Ovary (tissue), 9 donors: ENCODE data around the gene SPATA12. TPM values are rescaled to one million over a fixed set of nuclear protein-coding genes. Genes with fewer than 3 reads are reported as not detected.
A peak's percentile ranks its signal among the peaks of the same experiment; 100 is the strongest.

ENCODE experiments used
- DNase-seq, 5 donors: peaks; one replicate each; pipeline ENCODE4 v3.0.0-alpha.2; 2019 to 2020
- H3K27ac ChIP-seq, 2 donors: fragments of 200-600 bp; one replicate each; pipeline versions ENCODE4 v1.5.1 to v1.8.0; 2019 to 2022
- H3K27me3 ChIP-seq: fragments of 200-600 bp; one replicate; pipeline ENCODE4 v1.8.0; 2022
- H3K36me3 ChIP-seq: fragments of 200-600 bp; sonication (generic); one replicate; pipeline ENCODE4 v1.5.1; 2019
- H3K4me1 ChIP-seq: one replicate; pipeline ENCODE4 v1.8.1; 2013; ENCODE audit warnings: mild to moderate bottlenecking, moderate library complexity; ENCODE audit not compliant: insufficient read depth
- H3K4me3 ChIP-seq: fragments of 200-600 bp; sonication (generic); one replicate; pipeline ENCODE4 v1.5.1; 2017
- H3K9me3 ChIP-seq, 2 donors: fragments of 200-600 bp in 1 of 2; sonication (generic) in 1 of 2; one replicate each; pipeline versions ENCODE4 v1.5.1 to v1.8.1; 2013 to 2019; ENCODE audit warnings: mild to moderate bottlenecking in 1 of 2, moderate library complexity in 1 of 2
- CTCF ChIP-seq, 3 donors: fragments of 450-650 bp in 2 of 3; fragments of 200-600 bp in 1 of 3; IDR thresholded peaks; one replicate each; pipeline versions ENCODE4 v1.5.1 to v1.8.0; 2016 to 2022; ENCODE audit warnings: antibody characterized with exemption in 3 of 3, mild to moderate bottlenecking in 1 of 3
- EP300 ChIP-seq: sonication (generic); formaldehyde crosslinking; IDR thresholded peaks from one replicate; pipeline ENCODE4 v1.6.1; 2017; ENCODE audit warnings: antibody characterized with exemption
- POLR2A ChIP-seq: fragments of 450-650 bp; IDR thresholded peaks from one replicate; pipeline ENCODE4 v1.6.1; 2017; ENCODE audit warnings: antibody characterized with exemption, mild to moderate bottlenecking, moderate library complexity
- WGBS, 3 donors: extraction: QIAGEN DNeasy Blood & Tissue Kit in 1 of 3; methylation state at CpG; one replicate each; pipeline versions ENCODE4 v1.1.5 to v1.1.7; 2013 to 2017; 5-methylcytosine and 5-hydroxymethylcytosine counted together
- intact Hi-C, 4 donors: fragments of 100-400 bp; cut with DNase I; formaldehyde crosslinking; loops; one replicate each; pipeline versions ENCODE4 v1.11.0 to v1.15.1; 2022 to 2023
- polyA plus RNA-seq, 2 donors: library from polyadenylated mRNA; stranded (reverse); fragments of 200-250 nt in 1 of 2; fragments of 350-450 nt in 1 of 2; fragmentation: Illumina TruSeq in 1 of 2; extraction: RNeasy Lipid Tissue Mini Kit (QIAGEN cat#74804) in 1 of 2; gene quantifications; one replicate each; pipeline ENCODE4 v1.2.3, GENCODE V29; 2013 to 2014
- total RNA-seq, 7 donors: library from RNA; depleted of rRNA in 2 of 7; stranded (reverse); fragments of >200 nt in 2 of 7; fragmentation: NEBNext Ultra II Directional in 3 of 7; extraction: Animal tissue kit (Norgen Biotek cat#: 25700) in 3 of 7; gene quantifications; one replicate each; pipeline versions ENCODE4 v1.1.0 to v1.2.4, GENCODE V29; 2016 to 2023
- donor health status: DM: no; HTN: no; CAD: no; lungs with moderate emphysema.
- donor health status: DM: no; HTN: no; CAD: no.
- donor health status: Bipolar disorder and iron deficiency.
- donor health status: DM: yes; HTN: yes; CAD: no.
- donor health status: DM: no; HTN: no; CAD: no.
- donor health status: DM: yes; HTN: yes; CAD: no.

The SPATA12 gene
- total and polyA plus RNA-seq, 9 donors: 0.02 to 0.12 (median 0.10) TPM; not detected in 5

- WGBS, 3 donors: 84 to 89% (median 87%) methylated on average over 3 of the region's 3 CpGs
- no peaks in the 10 kb centered on the region for H3K36me3 ChIP-seq
- no peak overlapping the region for H3K27ac ChIP-seq
- H3K27me3 ChIP-seq: no peaks in the 10 kb centered on the region
- no peak overlapping the region for H3K4me3 ChIP-seq
- DNase-seq: peak in 1 of 5 donors; percentile 30
- H3K9me3 ChIP-seq: no peaks in the 10 kb centered on the region
- H3K4me1 ChIP-seq: peaks cover 2% of the 10 kb centered on the region
- TF ChIP-seq CTCF (IDR thresholded peaks at IDR 0.05) (no peak), POLR2A (no peak), EP300 (no peak)
- intact Hi-C loops: loop anchor here in 1 of 4 donors (10.0 kb wide), 1 partner anchor 69 kb away; no protein-coding TSS in a partner anchor
Observed at GRCh38 chr3:57073628-57074027, 13.2 kb downstream of the SPATA12 start.

GRCh38 chr3:57074135-57074534 lies 13.7 kb downstream of the SPATA12 start:
- no peaks in the 10 kb centered on the region for H3K36me3 ChIP-seq
- H3K4me1 ChIP-seq: peaks cover 2% of the 10 kb centered on the region
- DNase-seq: no peak
- TF ChIP-seq POLR2A (no peak), CTCF (IDR thresholded peaks at IDR 0.05) (no peak), EP300 (no peak)
- no peaks in the 10 kb centered on the region for H3K27me3 ChIP-seq
- no peaks in the 10 kb centered on the region for H3K9me3 ChIP-seq
- 88 to 94% (median 93%) methylated on average over 4 of the region's 4 CpGs for WGBS, 3 donors
- intact Hi-C loops: loop anchor here in 1 of 4 donors (10.0 kb wide), 1 partner anchor 69 kb away; no protein-coding TSS in a partner anchor
- H3K27ac ChIP-seq: no peak overlapping the region
- H3K4me3 ChIP-seq: no peak overlapping the region

- H3K4me1 ChIP-seq: peaks cover 5% of the 10 kb centered on the region
- no peak for TF ChIP-seq CTCF (IDR thresholded peaks at IDR 0.05)
- TF ChIP-seq POLR2A: no peak
- no peak for TF ChIP-seq EP300
- no peak overlapping the region for H3K27ac ChIP-seq
- intact Hi-C loops: loop anchor here in 3 of 4 donors (5.0 to 10.0 kb wide), 2 partner anchors 72 to 79 kb away; no protein-coding TSS in a partner anchor
- H3K27me3 ChIP-seq: no peaks in the 10 kb centered on the region
- no peak for DNase-seq
- no peaks in the 10 kb centered on the region for H3K9me3 ChIP-seq
- WGBS, 3 donors: 91 to 95% (median 94%) methylated on average over 3 of the region's 3 CpGs
- no peaks in the 10 kb centered on the region for H3K36me3 ChIP-seq
- no peak overlapping the region for H3K4me3 ChIP-seq
Observed at GRCh38 chr3:57076422-57076951, 16.0 kb downstream of the SPATA12 start.

- Histone ChIP-seq H3K27ac (no peak overlapping the region), H3K4me1 (peaks cover 5% of the 10 kb centered on the region), H3K27me3 (no peaks in the 10 kb centered on the region), H3K4me3 (peak overlapping the region; percentile 64), H3K36me3 (no peaks in the 10 kb centered on the region), H3K9me3 (no peaks in the 10 kb centered on the region)
- no peak for DNase-seq
- 41 to 50% (median 43%) methylated on average over 9 of the region's 9 CpGs for WGBS, 3 donors
- TF ChIP-seq EP300: no peak
- no peak for TF ChIP-seq POLR2A
- TF ChIP-seq CTCF (IDR thresholded peaks at IDR 0.05): no peak
- intact Hi-C loops: loop anchor here in 3 of 4 donors (5.0 to 10.0 kb wide), 2 partner anchors 73 to 80 kb away; no protein-coding TSS in a partner anchor
Observed at GRCh38 chr3:57077630-57078343, 17.3 kb downstream of the SPATA12 start.
